K562 (cell line): ENCODE results near the gene CDCP2. TPM values are rescaled to one million over a fixed set of nuclear protein-coding genes. Genes with fewer than 3 reads are reported as not detected.

Experiments
- ATAC-seq: fragments of 200-7000 bp; cut with Tn5 transposase; 3 replicates; pipeline ENCODE4 v1.9.1; 2020; ENCODE audit warnings: moderate library complexity
- BruUV-seq: library from RNA; stranded (reverse); fragments of 400-500 nt; replicated peaks from 2 replicates; lab custom pipeline; 2021; lab: Mats Ljungman, UMichigan
- CTCF ChIA-PET: fragments of 300-600 bp; formaldehyde crosslinking; extraction: SDS; loops from one replicate; lab custom pipeline; 2021; ENCODE audit warnings: low intra/inter-chr PET ratio; lab: Yijun Ruan, JAX
- POLR2A ChIA-PET: fragments of 300-600, 350-650 bp; sonication (Branson Sonifier 250); formaldehyde crosslinking; extraction: SDS; loops from one replicate; lab custom pipeline; 2021; ENCODE audit warnings: antibody characterized with exemption, inconsistent platforms; lab: Yijun Ruan, JAX
- DNase-seq, 4 experiments: peaks; one replicate each; pipeline versions ENCODE4 v3.0.0 to v3.0.0-alpha.2; 2011 to 2018; ENCODE audit warnings: low spot score in 3 of 4, mixed read lengths in 3 of 4; ENCODE audit errors: extremely low read depth in 1 of 4
- FAIRE-seq: peaks from 2 replicates; lab custom pipeline; 2011; peaks lifted over from hg19 to GRCh38; lab: Jason Lieb, UNC
- H2AFZ ChIP-seq: 2 replicates; pipeline ENCODE4 v1.6.0; 2011; ENCODE audit warnings: low read depth, low read length, control low read depth, inconsistent platforms
- H3K27ac ChIP-seq: fragments of 200-600 bp; 3 replicates; pipeline ENCODE4 v1.8.0; 2011; ENCODE audit warnings: low read depth, mild to moderate bottlenecking, control low read depth, inconsistent platforms, low read length, moderate library complexity, mixed read lengths; ENCODE audit errors: extremely low read depth
- H3K27me3 ChIP-seq, 2 experiments: fragments of 300-600 bp in 1 of 2; 2 replicates in 1 of 2; 3 replicates in 1 of 2; pipeline versions ENCODE4 v1.6.0 to v1.8.0; 2011; ENCODE audit warnings: inconsistent platforms in 2 of 2, low read length in 2 of 2, mild to moderate bottlenecking in 1 of 2, mixed read lengths in 1 of 2, moderate library complexity in 1 of 2; ENCODE audit not compliant: control insufficient read depth in 2 of 2, insufficient read depth in 2 of 2
- H3K36me3 ChIP-seq: fragments of 300-600 bp; 3 replicates; pipeline ENCODE4 v1.8.0; 2011; ENCODE audit warnings: mild to moderate bottlenecking, low read length, inconsistent platforms; ENCODE audit not compliant: control insufficient read depth, insufficient read depth
- H3K4me1 ChIP-seq, 2 experiments: fragments of 200-600 bp in 1 of 2; replicated peaks in 1 of 2; 2 replicates in 1 of 2; 3 replicates in 1 of 2; pipeline versions ENCODE4 v1.5.1 to v1.8.0; 2011; ENCODE audit warnings: inconsistent platforms in 2 of 2, low read length in 2 of 2, mild to moderate bottlenecking in 1 of 2, mixed read lengths in 1 of 2, moderate library complexity in 1 of 2; ENCODE audit not compliant: control insufficient read depth in 2 of 2, insufficient read depth in 2 of 2
- H3K4me2 ChIP-seq: 2 replicates; pipeline ENCODE4 v1.6.1; 2011; ENCODE audit warnings: low read length, control low read depth, inconsistent platforms, mixed read lengths; ENCODE audit not compliant: insufficient read depth
- H3K4me3 ChIP-seq: fragments of 200-600 bp; sonication (generic), shearing (Covaris generic); 2 replicates; pipeline ENCODE4 v1.5.1; 2016; ENCODE audit warnings: control low read depth, inconsistent platforms
- H3K79me2 ChIP-seq: fragments of 200-600 bp; 3 replicates; pipeline ENCODE4 v1.8.0; 2011; ENCODE audit warnings: low read length, inconsistent platforms; ENCODE audit not compliant: control insufficient read depth, insufficient read depth
- H3K9ac ChIP-seq, 2 experiments: 2 replicates each; pipeline versions ENCODE4 v1.6.0 to v1.6.1; 2011; ENCODE audit warnings: low read depth in 2 of 2, low read length in 2 of 2, control low read depth in 1 of 2, inconsistent platforms in 1 of 2, mild to moderate bottlenecking in 1 of 2, mixed read lengths in 1 of 2; ENCODE audit not compliant: insufficient read depth in 1 of 2
- H3K9me1 ChIP-seq: one replicate; pipeline ENCODE4 v1.6.0; 2011; ENCODE audit warnings: inconsistent platforms, mild to moderate bottlenecking, low read length, moderate library complexity; ENCODE audit not compliant: control insufficient read depth, insufficient read depth
- H3K9me3 ChIP-seq: replicated peaks from 2 replicates; pipeline ENCODE4 v1.5.1; 2011; ENCODE audit warnings: low read depth, low read length, inconsistent platforms; ENCODE audit not compliant: control insufficient read depth, insufficient read depth
- H4K20me1 ChIP-seq: replicated peaks from 2 replicates; pipeline ENCODE4 v1.6.1; 2011; ENCODE audit warnings: low read length, inconsistent platforms, mixed read lengths; ENCODE audit not compliant: control insufficient read depth, insufficient read depth
- ADNP ChIP-seq: fragments of 200-800 bp; sonication (Bioruptor generic); IDR thresholded peaks from 2 replicates; pipeline ENCODE4 v1.6.1; 2016; ENCODE audit warnings: missing genetic modification characterization, missing compliant biosample characterization
- BCOR ChIP-seq: fragments of 450-650 bp; IDR thresholded peaks from 2 replicates; pipeline ENCODE4 v1.6.1; 2016
- BHLHE40 ChIP-seq: IDR thresholded peaks from 2 replicates; pipeline ENCODE4 v1.6.1; 2011; ENCODE audit warnings: low read length, improper control_type of control experiment
- CBX1 ChIP-seq: sonication (generic); IDR thresholded peaks from 2 replicates; pipeline ENCODE4 v1.6.1; 2016; ENCODE audit warnings: antibody characterized with exemption, low read depth, mild to moderate bottlenecking
- CHD4 ChIP-seq: fragments of 200-600 bp; sonication (generic); IDR thresholded peaks from 3 replicates; pipeline ENCODE4 v1.6.1; 2012; ENCODE audit warnings: low read depth, mild to moderate bottlenecking, mixed read lengths, low read length, inconsistent platforms; ENCODE audit not compliant: insufficient read depth, insufficient replicate concordance, poor library complexity, severe bottlenecking
- ETV1 ChIP-seq: fragments of 450-650 bp; conservative IDR thresholded peaks from 2 replicates; pipeline ENCODE4 v1.6.1; 2016; ENCODE audit warnings: missing genetic modification characterization, control low read depth, low read depth, missing compliant biosample characterization
- FOS ChIP-seq: IDR thresholded peaks from 3 replicates; pipeline ENCODE4 v1.6.1; 2011; ENCODE audit not compliant: insufficient read length; ENCODE audit errors: extremely low read depth
- HDAC2 ChIP-seq: fragments of 450-650 bp; IDR thresholded peaks from 2 replicates; pipeline ENCODE4 v1.6.1; 2016; ENCODE audit warnings: mild to moderate bottlenecking
- KDM1A ChIP-seq, 2 experiments: fragments of 450-650 bp; IDR thresholded peaks; 2 replicates each; pipeline ENCODE4 v1.6.1; 2016; ENCODE audit warnings: mild to moderate bottlenecking in 2 of 2
- MTA1 ChIP-seq: fragments of 450-650 bp; IDR thresholded peaks from 2 replicates; pipeline ENCODE4 v1.6.1; 2017; ENCODE audit warnings: borderline replicate concordance
- PHF20 ChIP-seq: fragments of 450-650 bp; IDR thresholded peaks from 2 replicates; pipeline ENCODE4 v1.6.1; 2018; ENCODE audit not compliant: partially characterized antibody
- RBM25 ChIP-seq: fragments of 200-400 bp; formaldehyde crosslinking; IDR thresholded peaks from 2 replicates; pipeline ENCODE4 v1.6.1; 2018; ENCODE audit warnings: low read length, low read depth, moderate library complexity; ENCODE audit not compliant: severe bottlenecking
- RCOR1 ChIP-seq, 2 experiments: IDR thresholded peaks; 2 replicates each; pipeline ENCODE4 v1.6.1; 2012; ENCODE audit warnings: low read depth in 2 of 2, low read length in 2 of 2, borderline replicate concordance in 1 of 2, improper control_type of control experiment in 1 of 2
- SMARCA5 ChIP-seq: fragments of 450-650 bp; IDR thresholded peaks from 2 replicates; pipeline ENCODE4 v1.6.1; 2016
- ZNF124 ChIP-seq: sonication (generic); formaldehyde crosslinking; IDR thresholded peaks from 2 replicates; pipeline ENCODE4 v1.8.1; 2022; ENCODE audit warnings: missing genetic modification reagents
- ZNF197 ChIP-seq: fragments of 200-800 bp; sonication (Bioruptor generic); IDR thresholded peaks from 2 replicates; pipeline ENCODE4 v1.6.1; 2016; ENCODE audit warnings: low read depth, missing genetic modification characterization, missing compliant biosample characterization
- ZNF282 ChIP-seq: sonication (generic); formaldehyde crosslinking; IDR thresholded peaks from 2 replicates; pipeline ENCODE4 v1.8.1; 2023; ENCODE audit warnings: missing genetic modification reagents
- ZNF586 ChIP-seq: fragments of 450-650 bp; formaldehyde crosslinking; conservative IDR thresholded peaks from 2 replicates; pipeline ENCODE4 v1.4.0; 2020; ENCODE audit warnings: mild to moderate bottlenecking, moderate library complexity
- WGBS: fragments of 100-300 bp; shearing (Covaris generic); methylation state at CpG from one replicate; pipeline ENCODE4 v1.1.6; 2016; ENCODE audit warnings: low coverage, mixed read lengths; ENCODE audit not compliant: insufficient coverage; ENCODE audit errors: missing lambda C conversion rate; 5-methylcytosine and 5-hydroxymethylcytosine counted together
- in situ Hi-C: fragments of 300-500 bp; cut with MboI; formaldehyde crosslinking; loops from 4 replicates; pipeline ENCODE4 v1.15.0; 2018; ENCODE audit warnings: inconsistent platforms, mixed read lengths
- intact Hi-C: fragments of 100-400 bp; cut with micrococcal nuclease; formaldehyde crosslinking; loops from 2 replicates; pipeline ENCODE4 v1.14.2; 2022
- polyA plus RNA-seq, 8 experiments: library from polyadenylated mRNA; depleted of rRNA in 4 of 8; stranded (reverse) in 5 of 8; unstranded in 3 of 8; fragments of >200 nt; fragmentation: Nextera tagmentation in 2 of 8; fragmentation: Illumina TruSeq in 1 of 8; extraction: Ambion mirVana in 2 of 8; extraction: Trizol in 1 of 8; gene quantifications; 2 replicates each; pipeline versions ENCODE4 v1.2.1 to v1.2.3, GENCODE V29; 2011 to 2014; ENCODE audit warnings: inconsistent platforms in 1 of 8, missing spikeins in 1 of 8
- total RNA-seq, 7 experiments: library from RNA; depleted of rRNA in 6 of 7; stranded (reverse); fragments of >200 nt in 6 of 7; fragmentation: Illumina TruSeq in 2 of 7; extraction: Trizol in 2 of 7; gene quantifications; 2 replicates each; pipeline versions ENCODE4 v1.2.1 to v1.2.3, GENCODE V29; 2011 to 2021; ENCODE audit warnings: low replicate concordance in 1 of 7
- TF ChIP-seq, protein P1 (sequence below): fragments of 250-450 bp; sonication (Bioruptor Pico); IDR thresholded peaks from 2 replicates; pipeline ENCODE4 v1.8.0; 2021; ENCODE audit warnings: moderate library complexity, mild to moderate bottlenecking, inconsistent platforms

Gene CDCP2
- total and polyA plus RNA-seq, 9 of the 15 experiments (the other 6 are each of a cell fraction or from before 2014, with no cell fraction given), result not detected

DNA sequence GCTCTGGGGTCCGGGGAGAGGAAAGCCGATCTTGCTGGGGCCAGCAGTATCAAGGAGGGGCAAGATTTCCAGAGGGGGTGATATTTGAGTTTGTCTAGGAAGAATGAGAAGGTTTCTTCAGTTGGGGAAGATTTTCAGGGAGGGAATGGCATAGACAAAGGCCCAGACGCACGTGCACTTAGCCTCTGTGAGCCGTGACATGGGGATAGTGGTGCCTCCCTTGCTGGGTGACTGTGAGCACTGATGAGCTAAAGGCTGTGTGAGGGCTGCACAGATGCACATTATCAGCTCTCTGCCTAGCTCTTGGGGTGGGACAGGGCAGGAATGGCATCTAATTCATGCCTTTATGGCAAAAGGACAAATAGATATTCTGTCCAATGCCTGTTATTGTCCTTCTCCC lies 1.8 kb downstream of the CDCP2 start:
- BruUV-seq, result no TSS peak
- WGBS, result 10% methylated on average over 5 of the region's 5 CpGs
- Histone ChIP-seq H3K4me2 (no peak overlapping the region), H3K9me3 (no peaks in the 10 kb centered on the region), H3K36me3 (no peaks in the 10 kb centered on the region), H3K9ac (no peak overlapping the region), H3K4me1 (0 out of 5 replicates have a peak, but pooled peaks cover 0 to 3% of the 10 kb centered on the region in 2 experiments), H3K9me1 (no peaks in the 10 kb centered on the region), H4K20me1 (no peaks in the 10 kb centered on the region), H3K27ac (no peak overlapping the region), H3K27me3 (peaks cover 0 to 11% of the 10 kb centered on the region in 2 experiments; a peak in 1 of 5 replicates), H3K4me3 (no peak overlapping the region), H2AFZ (no peak overlapping the region), H3K79me2 (no peaks in the 10 kb centered on the region)
- intact Hi-C loops (no loop called here), in situ Hi-C loops (no loop called here)
- no peak for DNase-seq
- peak; percentile 51; the same call in 1 of the 2 replicates for TF ChIP-seq BHLHE40
- TF ChIP-seq, protein P1, sequence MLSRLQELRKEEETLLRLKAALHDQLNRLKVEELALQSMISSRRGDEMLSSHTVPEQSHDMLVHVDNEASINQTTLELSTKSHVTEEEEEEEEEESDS (CRISPR knock-in tag), result no peak
- peak; percentile 57 for ATAC-seq
- POLR2A ChIA-PET, result interaction anchor here (0.9 to 1.0 kb wide), 3 partner anchors 11 to 322 kb away, joined by 3 to 4 read pairs (median 3); no protein-coding TSS in a partner anchor
- FAIRE-seq, result no peak
- CTCF ChIA-PET, result no interaction called here

DNA sequence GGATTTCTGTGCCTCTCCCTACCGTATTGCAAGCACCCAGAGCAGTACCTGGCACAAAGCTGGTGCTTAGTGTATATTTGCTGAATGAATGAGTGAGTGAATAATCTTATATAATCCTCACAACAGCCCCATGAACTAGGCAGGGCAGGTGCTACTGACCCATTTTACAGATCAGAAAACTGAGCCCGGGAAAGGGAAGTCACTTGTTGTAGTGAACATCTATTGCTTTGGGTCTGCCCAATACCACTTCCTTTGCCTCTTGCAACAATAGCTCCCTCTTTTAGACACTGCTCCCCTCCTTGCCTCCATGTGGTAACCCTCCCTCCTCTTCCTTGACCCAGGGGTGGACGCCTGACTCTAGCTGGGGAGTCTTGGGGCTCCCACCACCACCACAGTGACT lies 3.1 kb downstream of the CDCP2 start:
- no peak overlapping the region for H3K4me3 ChIP-seq
- no peak for DNase-seq
- BruUV-seq, result no TSS peak
- no peak overlapping the region for H3K27ac ChIP-seq
- TF ChIP-seq SMARCA5, result peak; percentile 52; the same call in 1 of the 2 replicates
- peak; percentile 39; the same call in 1 of the 2 replicates for TF ChIP-seq CBX1
- no peak for TF ChIP-seq ZNF124 (CRISPR knock-in tag)
- TF ChIP-seq ZNF197 (CRISPR knock-in tag), result no peak
- TF ChIP-seq ADNP, result peak; percentile 87
- TF ChIP-seq HDAC2, result peak; percentile 34; the same call in 1 of the 2 replicates
- peak; percentile 26; the same call in 1 of the 2 replicates for TF ChIP-seq ETV1 (tag)
- peak; percentile 30 for TF ChIP-seq PHF20
- no peak for TF ChIP-seq ZNF282 (CRISPR knock-in tag)
- no peak for TF ChIP-seq FOS
- TF ChIP-seq BCOR, result peak; percentile 85
- no peak for TF ChIP-seq ZNF586 (CRISPR knock-in tag)
- peak; percentile 22 to 76; a peak in 2 of 4 replicates for TF ChIP-seq KDM1A (IDR thresholded peaks at IDR 0.05)
- peak; percentile 89 for TF ChIP-seq CHD4
- no peak for TF ChIP-seq MTA1
- TF ChIP-seq RCOR1 (IDR thresholded peaks at IDR 0.05; ENCODE audit: borderline replicate concordance in 1 of 2, low read depth in 2 of 2, low read length in 2 of 2), result peak in 1 of 2 experiments; percentile 7; a peak in 1 of 4 replicates
- TF ChIP-seq RBM25, result peak; percentile 95
- ATAC-seq, result no peak
- no peaks in the 10 kb centered on the region for H4K20me1 ChIP-seq
- no peak overlapping the region for H2AFZ ChIP-seq
- no peak for FAIRE-seq
- no peaks in the 10 kb centered on the region for H3K9me3 ChIP-seq
- H3K27me3 ChIP-seq, result peaks cover 0 to 8% of the 10 kb centered on the region in 2 experiments; a peak in 1 of 5 replicates
- no peak overlapping the region for H3K9ac ChIP-seq
- no peaks in the 10 kb centered on the region for H3K36me3 ChIP-seq
- 0 out of 5 replicates have a peak, but pooled peaks cover 0 to 3% of the 10 kb centered on the region in 2 experiments for H3K4me1 ChIP-seq
- CTCF ChIA-PET, result no interaction called here
- no peaks in the 10 kb centered on the region for H3K79me2 ChIP-seq
- no peaks in the 10 kb centered on the region for H3K9me1 ChIP-seq
- in situ Hi-C loops, result no loop called here
- 29% methylated on average over 3 of the region's 3 CpGs for WGBS
- no peak overlapping the region for H3K4me2 ChIP-seq
- POLR2A ChIA-PET, result no interaction called here
- intact Hi-C loops, result no loop called here
